Kidney (tissue), 14 donors: ENCODE results near the gene MTRFR. TPM values are rescaled to one million over a fixed set of nuclear protein-coding genes. Genes with fewer than 3 reads are reported as not detected.

Source experiments
- DNase-seq, 5 donors: peaks; one replicate each; pipeline ENCODE4 v3.0.0-alpha.2; 2013 to 2020
- FAIRE-seq: peaks from 2 replicates; lab custom pipeline; 2012; peaks lifted over from hg19 to GRCh38; lab: Jason Lieb, UNC
- H3K27ac ChIP-seq, 2 donors: one replicate each; pipeline ENCODE4 v1.7.0; 2013; ENCODE audit warnings: low read depth in 2 of 2, low read length in 2 of 2, inconsistent platforms in 1 of 2
- H3K27me3 ChIP-seq: one replicate; pipeline ENCODE4 v1.7.1; 2013; ENCODE audit warnings: low read length, inconsistent platforms; ENCODE audit not compliant: control insufficient read depth, insufficient read depth
- H3K36me3 ChIP-seq, 3 donors: one replicate each; pipeline versions ENCODE4 v1.7.0 to v1.7.1; 2013; ENCODE audit warnings: low read length in 3 of 3, control low read depth in 1 of 3, inconsistent platforms in 1 of 3; ENCODE audit not compliant: insufficient read depth in 3 of 3, control insufficient read depth in 2 of 3
- H3K4me1 ChIP-seq, 3 donors: one replicate each; pipeline versions ENCODE4 v1.7.0 to v1.7.1; 2013; ENCODE audit warnings: low read length in 3 of 3, inconsistent platforms in 1 of 3, low read depth in 1 of 3; ENCODE audit not compliant: control insufficient read depth in 2 of 3, insufficient read depth in 2 of 3
- H3K4me3 ChIP-seq, 3 donors: one replicate each; pipeline versions ENCODE4 v1.7.0 to v1.8.1; 2013; ENCODE audit warnings: low read length in 3 of 3, control low read depth in 1 of 3, inconsistent platforms in 1 of 3
- H3K9ac ChIP-seq, 3 donors: one replicate each; pipeline versions ENCODE4 v1.7.0 to v1.7.1; 2013; ENCODE audit warnings: low read length in 3 of 3, control low read depth in 1 of 3, inconsistent platforms in 1 of 3
- H3K9me3 ChIP-seq, 3 donors: one replicate each; pipeline versions ENCODE4 v1.7.0 to v1.7.1; 2013; ENCODE audit warnings: low read length in 3 of 3, control low read depth in 1 of 3, inconsistent platforms in 1 of 3; ENCODE audit not compliant: control insufficient read depth in 2 of 3, insufficient read depth in 1 of 3
- CTCF ChIP-seq: IDR thresholded peaks from 3 replicates; pipeline ENCODE4 v1.5.1; 2012; ENCODE audit warnings: mild to moderate bottlenecking, moderate library complexity, borderline replicate concordance; ENCODE audit not compliant: insufficient read depth; ENCODE audit errors: extremely low read depth
- intact Hi-C: fragments of 100-400 bp; cut with DNase I; formaldehyde crosslinking; loops from one replicate; pipeline ENCODE4 v1.11.1; 2022
- polyA plus RNA-seq: library from polyadenylated mRNA; stranded (reverse); fragments of 350-450 nt; fragmentation: Illumina TruSeq; extraction: RNeasy Lipid Tissue Mini Kit (QIAGEN cat#74804); gene quantifications from one replicate; pipeline ENCODE4 v1.2.3, GENCODE V29; 2014; ENCODE audit warnings: low read depth, low replicate concordance; ENCODE audit not compliant: insufficient read depth
- total RNA-seq: library from RNA; stranded (reverse); fragmentation: NEBNext Ultra II Directional; extraction: Animal tissue kit (Norgen Biotek cat#: 25700); gene quantifications from one replicate; pipeline ENCODE4 v1.2.1, GENCODE V29; 2021
- donor health status: control.
- donor health status: control.
- donor health status: control.
- donor health status: control.
- donor health status: control.
- donor health status: DM: yes; HTN: yes; CAD: no.
- donor health status: Normal renal cell carcinoma (clear cell type).

MTRFR gene
- total and polyA plus RNA-seq, 2 donors from 2014 or later = 12.8 to 17.8 TPM

DNA sequence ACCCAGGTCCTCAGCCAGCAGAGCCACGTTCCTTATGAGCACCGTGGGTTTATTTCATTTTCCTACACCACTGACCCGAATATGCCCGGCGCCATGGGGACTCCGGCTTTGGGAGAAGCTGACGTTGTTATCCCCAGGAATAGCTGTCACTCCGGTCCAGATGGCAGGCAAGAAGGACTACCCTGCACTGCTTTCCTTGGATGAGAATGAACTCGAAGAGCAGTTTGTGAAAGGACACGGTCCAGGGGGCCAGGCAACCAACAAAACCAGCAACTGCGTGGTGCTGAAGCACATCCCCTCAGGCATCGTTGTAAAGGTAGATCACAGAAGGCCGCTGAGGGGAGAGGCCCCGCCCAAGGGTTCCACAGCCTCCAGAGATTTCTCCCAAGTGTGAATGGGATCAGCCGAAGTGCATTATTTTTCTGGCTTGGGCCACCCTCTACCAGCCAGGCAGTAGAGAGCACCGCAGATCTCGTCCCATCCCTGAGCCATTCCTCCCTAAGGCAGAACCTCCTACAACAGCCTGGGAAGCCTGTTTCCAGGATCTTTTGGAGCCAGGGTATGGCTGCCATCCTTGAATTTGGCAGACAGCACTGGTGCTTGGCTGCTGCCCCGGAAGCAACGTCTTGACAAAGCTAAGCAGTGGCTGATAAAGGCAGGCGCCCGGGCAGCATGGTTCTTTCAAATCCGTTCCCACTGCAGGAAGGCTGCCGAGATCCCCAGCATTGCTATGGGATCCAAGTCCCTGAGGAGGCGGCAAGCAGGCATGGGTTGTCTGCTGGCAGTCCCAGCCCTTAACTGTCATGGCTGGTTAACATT is 20.6 kb downstream of the MTRFR start:
- H3K9me3 ChIP-seq = no peaks in the 10 kb centered on the region
- intact Hi-C loops = no loop called here
- no peak overlapping the region for H3K4me3 ChIP-seq
- H3K9ac ChIP-seq = no peak overlapping the region
- no peaks in the 10 kb centered on the region for H3K27me3 ChIP-seq
- peaks cover 0 to 19% (median 18%) of the 10 kb centered on the region in 3 donors for H3K4me1 ChIP-seq
- peaks cover 4 to 23% (median 7%) of the 10 kb centered on the region in 3 donors for H3K36me3 ChIP-seq
- FAIRE-seq = no peak
- TF ChIP-seq CTCF = no peak
- H3K27ac ChIP-seq = no peak overlapping the region
- no peak for DNase-seq

DNA sequence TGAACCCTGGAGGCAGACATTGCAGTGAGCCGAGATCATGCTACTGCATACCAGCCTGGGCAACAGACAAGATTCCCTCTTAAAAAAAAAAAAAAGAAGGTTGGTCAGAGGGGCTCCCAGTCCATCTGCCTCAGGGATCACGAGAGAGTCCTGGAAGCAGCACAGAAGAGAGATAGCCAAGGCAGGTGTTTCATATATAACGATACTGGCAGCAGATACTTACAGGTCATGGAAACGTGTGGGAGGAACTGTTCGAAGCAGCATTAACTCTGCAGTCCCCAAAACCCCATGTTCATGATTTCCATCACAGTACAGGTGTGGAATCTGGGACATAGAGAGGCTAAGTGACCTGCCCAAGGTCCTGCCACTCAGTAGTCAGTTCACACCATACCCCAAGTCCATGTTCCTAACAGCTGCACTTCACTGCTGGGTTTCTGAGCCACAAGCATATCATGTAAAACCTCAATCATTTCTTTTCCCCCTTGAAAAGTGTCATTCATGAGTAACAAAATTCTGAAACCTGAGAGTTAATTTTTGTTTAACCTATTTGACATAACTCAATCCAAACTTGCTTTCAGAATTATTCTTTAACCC is 21.7 kb downstream of the MTRFR start:
- H3K9ac ChIP-seq = no peak overlapping the region
- intact Hi-C loops = no loop called here
- H3K4me1 ChIP-seq = peaks cover 0 to 19% (median 18%) of the 10 kb centered on the region in 3 donors
- TF ChIP-seq CTCF = no peak
- H3K27ac ChIP-seq = no peak overlapping the region
- DNase-seq (no peak), FAIRE-seq (no peak)
- H3K36me3 ChIP-seq = peaks cover 4 to 30% (median 9%) of the 10 kb centered on the region in 3 donors
- no peaks in the 10 kb centered on the region for H3K27me3 ChIP-seq
- H3K4me3 ChIP-seq = no peak overlapping the region
- H3K9me3 ChIP-seq = no peaks in the 10 kb centered on the region

DNA sequence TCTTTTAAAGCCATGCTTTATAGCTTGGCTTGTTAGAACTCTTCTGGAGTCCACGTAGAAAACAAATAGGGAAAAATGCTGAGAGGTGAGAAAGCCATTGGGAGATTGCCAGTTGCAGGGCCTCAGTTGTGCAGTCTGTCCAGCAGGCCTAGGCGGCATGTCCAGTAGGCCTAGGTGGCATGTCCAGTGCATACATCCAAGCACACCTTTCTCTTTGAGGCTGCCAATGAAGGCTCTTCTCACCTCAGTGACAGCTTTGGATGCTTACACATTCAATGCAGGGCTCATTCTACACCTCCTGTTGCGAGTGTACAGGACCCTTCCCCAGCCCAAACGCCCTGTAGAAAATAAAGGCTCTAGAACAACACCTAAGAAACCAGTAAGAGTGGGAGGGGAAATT is 25.4 kb downstream of the MTRFR start:
- no peak for DNase-seq
- Histone ChIP-seq H3K4me3 (no peak overlapping the region), H3K4me1 (peaks cover 0 to 3% (median 0%) of the 10 kb centered on the region in 3 donors), H3K27me3 (no peaks in the 10 kb centered on the region), H3K27ac (no peak overlapping the region), H3K9me3 (no peaks in the 10 kb centered on the region), H3K36me3 (peaks cover 11 to 38% (median 16%) of the 10 kb centered on the region in 3 donors), H3K9ac (no peak overlapping the region)
- FAIRE-seq = no peak
- no peak for TF ChIP-seq CTCF
- intact Hi-C loops = no loop called here
